GM04503 (cell line): Measurements from ENCODE around the gene MICU1.
"Not testable (repeated sequence)": the region's sequence is repeated elsewhere in the genome, so short reads cannot be mapped to it uniquely, and the experiment has no call there.

ENCODE experiments used
- DNase-seq: peaks from one replicate; pipeline ENCODE4 v3.0.0-alpha.2; 2012; ENCODE audit warnings: low read depth

Gene MICU1, protein sequence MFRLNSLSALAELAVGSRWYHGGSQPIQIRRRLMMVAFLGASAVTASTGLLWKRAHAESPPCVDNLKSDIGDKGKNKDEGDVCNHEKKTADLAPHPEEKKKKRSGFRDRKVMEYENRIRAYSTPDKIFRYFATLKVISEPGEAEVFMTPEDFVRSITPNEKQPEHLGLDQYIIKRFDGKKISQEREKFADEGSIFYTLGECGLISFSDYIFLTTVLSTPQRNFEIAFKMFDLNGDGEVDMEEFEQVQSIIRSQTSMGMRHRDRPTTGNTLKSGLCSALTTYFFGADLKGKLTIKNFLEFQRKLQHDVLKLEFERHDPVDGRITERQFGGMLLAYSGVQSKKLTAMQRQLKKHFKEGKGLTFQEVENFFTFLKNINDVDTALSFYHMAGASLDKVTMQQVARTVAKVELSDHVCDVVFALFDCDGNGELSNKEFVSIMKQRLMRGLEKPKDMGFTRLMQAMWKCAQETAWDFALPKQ

GRCh38 chr10:72625608-72626443 lies at the start of gene MICU1:
MICU1 (minus strand) TSS chr10:72626079; CDS start chr10:72566793, 59,286 bp downstream.
- peak; percentile 68 for DNase-seq

GRCh38 chr10:72674174-72674573 lies 48.3 kb upstream of the MICU1 start:
- not testable (repeated sequence) for DNase-seq

DNA sequence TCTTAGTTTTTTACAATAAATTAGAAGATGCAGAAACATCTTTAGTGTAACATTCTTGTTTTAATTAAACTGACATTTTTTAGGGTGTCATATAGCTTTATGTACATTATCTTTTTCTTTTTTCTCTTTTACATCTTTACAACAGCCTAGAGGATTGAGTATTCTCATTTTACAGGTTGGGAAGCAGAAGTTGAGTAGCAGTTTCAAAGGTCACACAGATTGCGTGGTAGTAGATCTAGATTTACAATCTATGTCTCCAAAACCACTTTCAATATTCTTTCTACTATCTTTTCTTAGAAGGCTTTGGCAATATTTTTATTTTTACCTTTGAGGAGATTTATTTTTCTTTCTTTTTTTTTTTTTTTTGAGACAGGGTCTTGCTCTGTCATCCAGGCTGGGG lies 47.4 kb upstream of the MICU1 start:
- DNase-seq, result no peak

DNA sequence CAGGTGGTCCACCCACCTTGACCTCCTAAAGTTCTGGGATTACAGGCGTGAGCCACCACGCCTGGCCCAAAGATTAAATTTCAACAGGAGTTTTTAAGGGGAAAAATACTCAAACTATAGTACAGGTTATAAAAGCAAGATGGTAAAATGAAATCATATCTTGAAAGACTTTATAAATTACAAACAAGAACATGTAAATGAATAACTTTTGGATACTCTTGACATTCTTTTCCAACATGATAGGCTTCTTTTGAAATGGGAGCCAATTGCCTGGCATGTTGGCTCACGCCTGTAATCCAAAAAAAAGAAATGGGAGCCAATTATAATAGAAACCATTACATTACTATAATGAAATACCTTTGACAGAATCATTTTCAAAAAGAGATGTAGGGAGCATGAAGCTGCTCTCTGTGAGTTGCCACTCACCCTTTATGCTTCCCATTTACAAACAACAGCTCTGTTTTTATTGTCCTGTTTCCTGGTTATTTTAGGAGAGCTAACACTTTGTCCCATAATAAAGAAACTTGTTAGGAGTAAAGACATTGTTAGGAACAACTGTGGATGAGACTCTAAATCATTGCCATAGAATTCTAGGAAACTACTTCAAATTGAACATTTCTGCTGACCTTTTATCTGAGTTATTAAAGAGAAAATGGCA lies 41.5 kb upstream of the MICU1 start:
- no peak for DNase-seq

DNA sequence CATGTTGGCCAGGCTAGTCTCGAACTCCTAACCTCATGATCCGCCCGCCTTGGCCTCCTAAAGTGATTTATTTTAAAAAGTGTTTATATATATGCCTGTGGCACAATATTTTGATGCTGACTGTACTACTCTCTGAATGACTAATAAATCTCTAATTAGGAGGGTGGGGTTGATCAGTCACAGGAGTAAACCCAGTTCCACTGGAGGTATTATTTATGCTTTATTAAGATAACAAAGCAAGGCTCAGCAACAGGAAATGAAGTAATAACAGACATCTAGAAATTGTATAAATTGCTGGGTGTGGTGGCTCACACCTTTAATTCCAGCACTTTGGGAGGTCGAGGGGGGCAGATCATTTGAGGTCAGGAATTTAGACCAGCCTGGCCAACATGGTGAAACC lies 40.0 kb upstream of the MICU1 start:
- no peak for DNase-seq

- no peak for DNase-seq
Observed at GRCh38 chr10:72663971-72664370, 38.1 kb upstream of the MICU1 start.

GRCh38 chr10:72661431-72661830 lies 35.6 kb upstream of the MICU1 start:
- DNase-seq, result no peak

DNA sequence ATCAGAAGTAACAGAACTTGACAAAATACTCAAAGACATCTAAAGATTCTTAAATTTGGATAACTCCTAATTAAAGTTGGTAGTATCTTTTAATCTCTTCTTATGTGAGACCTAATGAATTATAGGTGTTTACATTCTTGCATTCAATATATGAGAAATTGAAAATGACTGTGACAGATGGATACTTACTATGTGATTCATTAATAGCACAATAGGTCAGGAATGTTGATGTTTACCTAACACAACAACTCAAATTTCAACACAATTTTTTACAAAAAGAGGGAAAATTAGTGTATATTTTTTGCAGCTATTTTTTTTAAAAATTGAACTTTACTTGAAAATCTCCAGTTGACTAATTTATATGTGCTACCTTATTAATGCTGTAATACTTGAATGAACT lies 34.3 kb upstream of the MICU1 start:
- DNase-seq, result no peak

DNA sequence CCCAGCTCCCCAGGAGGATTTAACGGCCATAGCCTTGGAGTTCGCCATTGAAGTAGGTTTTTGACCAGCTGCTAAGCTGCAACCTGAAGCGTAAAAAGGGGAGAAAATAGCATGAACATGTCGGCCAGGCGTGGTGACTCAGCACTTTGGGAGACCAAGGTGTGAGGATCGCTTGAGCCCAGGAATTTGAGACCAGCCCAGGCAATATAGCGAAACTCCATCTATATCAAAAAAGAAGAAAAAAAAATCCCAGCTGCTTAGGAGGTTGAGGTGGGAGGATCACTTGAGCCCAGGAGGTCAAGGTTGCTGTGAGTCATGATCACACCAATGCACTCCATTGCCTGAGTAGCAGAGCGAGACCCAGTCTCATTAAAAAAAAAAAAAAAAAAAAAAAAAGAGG lies 33.8 kb upstream of the MICU1 start:
- no peak for DNase-seq

DNA sequence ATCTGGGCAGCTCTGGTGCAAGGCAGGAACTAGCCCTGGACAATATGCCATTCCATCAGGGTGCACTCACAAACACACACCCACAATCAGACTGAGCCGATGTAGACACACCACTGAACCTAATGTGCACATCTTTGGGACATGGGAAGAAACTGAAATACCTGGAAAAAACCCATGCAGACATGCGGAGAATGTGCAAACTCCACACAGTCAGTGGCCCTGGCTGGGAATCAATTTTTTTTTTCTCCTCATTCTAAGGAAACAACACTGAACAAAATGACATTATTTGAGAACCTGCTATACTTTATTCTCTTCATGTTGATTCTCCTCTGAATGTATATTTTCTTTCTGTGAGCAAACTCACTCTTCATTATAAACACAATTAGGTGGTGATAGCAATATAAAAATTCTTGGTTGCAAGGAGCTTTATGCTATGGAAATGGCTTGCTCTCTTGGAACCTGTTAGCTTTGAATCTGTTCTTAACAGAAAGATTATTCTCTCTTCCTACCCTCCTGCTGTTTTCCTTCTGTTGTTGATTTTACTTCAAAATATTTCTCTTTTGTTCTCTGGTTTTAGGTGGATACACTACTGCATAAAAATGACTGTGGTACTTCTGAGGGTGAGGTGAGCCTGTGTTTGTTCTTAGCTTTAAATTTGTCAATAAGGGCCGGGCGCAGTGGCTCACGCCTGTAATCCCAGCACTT lies 33.0 kb upstream of the MICU1 start:
- DNase-seq, result no peak

GRCh38 chr10:72654720-72655119 lies 28.8 kb upstream of the MICU1 start:
- no peak for DNase-seq

GRCh38 chr10:72653383-72654096 lies 27.7 kb upstream of the MICU1 start:
- DNase-seq, result no peak

DNA sequence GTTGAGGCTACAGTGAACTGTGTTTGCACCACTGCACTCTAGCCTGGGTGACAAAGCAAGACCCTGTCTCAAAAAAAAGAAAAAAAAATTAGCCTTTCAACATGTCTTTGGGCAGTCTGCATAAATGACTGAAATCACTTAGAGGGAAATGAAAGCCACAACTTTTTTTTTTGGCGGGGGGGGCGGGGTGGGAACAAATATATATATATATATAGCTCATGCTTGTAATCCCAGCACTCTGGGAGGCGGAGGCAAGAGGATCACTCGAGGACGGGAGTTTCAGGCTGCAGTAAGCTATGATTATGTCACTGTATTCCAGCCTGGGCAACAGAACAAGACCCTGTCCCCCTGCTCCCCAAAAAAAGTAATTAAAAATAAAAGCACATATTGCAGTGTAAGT lies 23.4 kb upstream of the MICU1 start:
- DNase-seq, result no peak

GRCh38 chr10:72648301-72648700 lies 22.4 kb upstream of the MICU1 start:
- DNase-seq, result no peak

DNA sequence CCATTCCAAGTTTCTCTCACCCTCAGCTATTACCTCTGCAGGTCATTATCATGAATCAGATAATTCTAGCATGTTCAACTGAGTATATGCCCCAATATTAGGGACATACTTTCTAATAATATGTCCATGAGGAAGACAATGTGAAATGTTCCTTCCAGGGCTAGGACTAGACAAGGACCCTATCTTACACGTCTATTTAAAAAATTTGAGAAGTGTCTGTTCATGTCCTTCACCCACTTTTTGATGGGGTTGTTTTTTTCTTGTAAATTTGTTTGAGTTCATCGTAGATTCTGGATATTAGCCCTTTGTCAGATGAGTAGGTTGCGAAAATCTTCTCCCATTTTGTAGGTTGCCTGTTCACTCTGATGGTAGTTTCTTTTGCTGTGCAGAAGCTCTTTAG lies 21.1 kb upstream of the MICU1 start:
- not testable (repeated sequence) for DNase-seq

- no peak for DNase-seq
Observed at GRCh38 chr10:72645263-72645858, 19.5 kb upstream of the MICU1 start.

GRCh38 chr10:72642318-72642717 lies 16.4 kb upstream of the MICU1 start:
- DNase-seq, result no peak

DNA sequence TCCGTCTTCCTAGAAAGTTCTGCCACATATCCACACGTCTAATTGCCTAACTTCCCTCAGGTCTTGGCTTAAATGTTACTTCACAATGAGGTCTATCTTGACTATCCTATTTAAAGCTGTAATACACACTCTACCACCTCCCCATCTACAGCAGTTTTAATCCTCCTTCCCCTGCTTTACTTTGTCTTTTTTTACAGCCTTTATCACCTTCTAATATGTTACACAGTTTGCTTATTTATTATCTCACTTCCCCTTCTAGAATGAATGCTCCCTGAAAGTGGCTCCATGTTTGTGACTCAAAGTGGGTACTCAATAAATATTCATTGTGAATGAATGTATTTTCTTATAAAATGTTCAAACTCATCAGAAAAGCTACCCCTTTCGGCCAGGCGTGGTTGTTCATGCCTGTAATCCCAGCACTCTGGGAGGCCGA lies 13.6 kb upstream of the MICU1 start:
- no peak for DNase-seq

DNA sequence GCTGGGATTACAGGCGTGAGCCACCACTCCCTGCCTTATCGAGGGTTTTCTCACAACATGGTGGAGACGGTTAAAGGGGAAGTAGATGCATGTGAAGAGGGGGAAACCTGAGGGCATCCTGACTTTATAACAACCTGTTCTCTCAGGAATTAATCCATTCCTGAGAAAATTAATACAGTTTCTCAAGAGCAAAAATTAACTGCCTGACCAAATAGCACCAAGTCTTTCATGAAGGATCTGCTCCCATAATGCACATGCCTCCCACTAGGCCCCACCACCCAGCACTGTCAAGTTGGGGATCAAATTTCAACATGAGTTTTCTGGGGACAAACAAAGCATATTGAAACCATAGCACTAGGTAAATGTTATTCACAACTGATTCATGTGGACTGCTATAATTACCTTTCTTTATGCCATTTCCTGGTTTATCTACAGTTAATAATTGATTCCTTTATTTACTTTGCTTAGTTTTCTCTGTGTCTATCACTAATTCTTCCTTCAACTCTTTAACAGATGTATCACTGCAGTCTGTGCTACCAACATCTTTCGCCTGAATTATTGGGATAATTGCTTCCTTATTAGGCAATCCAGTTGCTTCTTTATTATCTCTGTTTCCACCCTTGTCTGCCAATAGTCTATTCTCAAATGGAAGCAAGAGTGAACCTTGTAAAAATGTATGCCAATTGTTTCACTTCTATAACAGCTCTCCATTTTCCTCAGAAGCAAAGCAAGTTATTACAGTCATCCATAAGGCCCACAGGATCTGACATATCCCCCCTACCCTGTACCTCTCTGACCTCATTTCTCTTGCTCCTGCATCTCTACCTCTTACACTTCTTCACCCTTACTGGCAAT lies 12.9 kb upstream of the MICU1 start:
- DNase-seq, result no peak

DNA sequence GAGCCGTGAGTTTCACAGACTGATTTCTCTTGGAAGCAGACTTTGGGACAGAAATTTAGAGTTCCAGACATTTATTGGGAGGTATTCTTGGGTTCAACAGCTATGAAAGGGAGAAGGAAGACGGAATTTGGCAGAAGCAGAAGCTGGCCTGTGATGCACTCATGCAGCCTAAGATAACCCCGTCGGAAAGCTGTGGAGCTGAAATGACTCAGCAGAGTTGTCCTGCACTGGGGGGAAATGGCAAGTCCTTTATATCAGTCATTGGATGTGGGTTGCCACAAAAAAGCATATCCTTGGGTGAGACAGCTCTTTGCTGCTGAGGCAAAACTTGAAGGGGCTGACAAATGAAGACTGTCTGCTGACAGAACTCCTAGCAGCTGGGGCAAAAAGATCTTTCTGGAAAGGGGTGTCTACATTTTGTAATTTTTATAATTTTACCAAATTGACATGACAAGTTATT lies 11.5 kb upstream of the MICU1 start:
- DNase-seq, result peak; percentile 65
